HCT116 (cell line): Measurements from ENCODE around the gene RAB21. TPM values are rescaled to one million over a fixed set of nuclear protein-coding genes. Genes with fewer than 3 reads are reported as not detected.

ENCODE experiments used
- ATAC-seq: fragments of 200-7000 bp; cut with Tn5 transposase; 2 replicates; pipeline ENCODE4 v1.9.1; 2020; ENCODE audit warnings: mild to moderate bottlenecking, moderate library complexity
- BruUV-seq: library from RNA; stranded (reverse); fragments of 400-500 nt; replicated peaks from 2 replicates; lab custom pipeline; 2021; lab: Mats Ljungman, UMichigan
- CTCF ChIA-PET: fragments of 300-600 bp; sonication (Branson Sonifier 250); formaldehyde crosslinking; loops from one replicate; lab custom pipeline; 2021; ENCODE audit warnings: antibody characterized with exemption; lab: Charles Lee
- POLR2A ChIA-PET: fragments of 300-600, 350-600 bp; sonication (Branson Sonifier 250); formaldehyde crosslinking; loops from one replicate; lab custom pipeline; 2021; ENCODE audit warnings: antibody characterized with exemption; lab: Charles Lee
- RAD21 ChIA-PET, 2 experiments: fragments of 300-600 bp; sonication (Branson Sonifier 250); formaldehyde crosslinking; loops; one replicate each; lab custom pipeline; 2023; ENCODE audit warnings: low total read pairs in 2 of 2; ENCODE audit not compliant: uncharacterized antibody in 2 of 2, unreplicated experiment in 2 of 2, low non-redundant PET in 1 of 2; lab: Charles Lee
- DNase-seq: peaks from one replicate; pipeline ENCODE4 v3.0.0-alpha.2; 2010; ENCODE audit warnings: low read depth, low spot score
- H2AFZ ChIP-seq: fragments of 200-600 bp; shearing (Covaris generic), sonication (generic); 2 replicates; pipeline ENCODE4 v1.6.1; 2017; ENCODE audit warnings: low read depth, mixed run types, mixed read lengths, antibody characterized with exemption, low read length; ENCODE audit not compliant: poor library complexity, severe bottlenecking
- H3K27ac ChIP-seq: 2 replicates; pipeline ENCODE4 v1.5.1; 2012; ENCODE audit warnings: low read depth, low read length
- H3K27me3 ChIP-seq: fragments of 200-600 bp; sonication (generic); 2 replicates; pipeline ENCODE4 v1.6.1; 2016; ENCODE audit warnings: mixed run types, low read length, mixed read lengths; ENCODE audit not compliant: insufficient read depth
- H3K36me3 ChIP-seq, 2 experiments: fragments of 200-500 bp in 1 of 2; fragments of 200-600 bp in 1 of 2; sonication (Bioruptor generic) in 1 of 2; sonication (generic) in 1 of 2; 2 replicates each; pipeline versions ENCODE4 v1.5.1 to v1.6.1; 2014 to 2016; ENCODE audit warnings: low read length in 2 of 2, inconsistent platforms in 1 of 2, mixed read lengths in 1 of 2, mixed run types in 1 of 2; ENCODE audit not compliant: insufficient read depth in 2 of 2, control insufficient read depth in 1 of 2
- H3K4me1 ChIP-seq, 2 experiments: fragments of 200-600 bp in 1 of 2; sonication (generic) in 1 of 2; 2 replicates each; pipeline versions ENCODE4 v1.5.1 to v1.6.1; 2012 to 2017; ENCODE audit warnings: low read length in 2 of 2, inconsistent platforms in 1 of 2, mild to moderate bottlenecking in 1 of 2, mixed read lengths in 1 of 2, mixed run types in 1 of 2, moderate library complexity in 1 of 2; ENCODE audit not compliant: insufficient read depth in 2 of 2, control insufficient read depth in 1 of 2
- H3K4me2 ChIP-seq: fragments of 200-600 bp; sonication (generic); 2 replicates; pipeline ENCODE4 v1.6.1; 2017; ENCODE audit warnings: mixed run types, low read length, mixed read lengths
- H3K4me3 ChIP-seq, 2 experiments: fragments of 200-600 bp in 1 of 2; sonication (generic) in 1 of 2; replicated peaks in 1 of 2; 2 replicates each; pipeline ENCODE4 v1.5.1; 2011 to 2016; ENCODE audit warnings: low read length in 2 of 2, control low read depth in 1 of 2, low read depth in 1 of 2, mild to moderate bottlenecking in 1 of 2, mixed read lengths in 1 of 2, mixed run types in 1 of 2
- H3K79me2 ChIP-seq: fragments of 200-600 bp; sonication (generic); 2 replicates; pipeline ENCODE4 v1.6.1; 2017; ENCODE audit warnings: mild to moderate bottlenecking, mixed run types, low read length, moderate library complexity, mixed read lengths; ENCODE audit not compliant: insufficient read depth
- H3K9ac ChIP-seq: fragments of 200-600 bp; sonication (generic); 2 replicates; pipeline ENCODE4 v1.6.1; 2016; ENCODE audit warnings: low read length, mixed read lengths
- H3K9me2 ChIP-seq: fragments of 200-600 bp; sonication (generic), shearing (Covaris generic); 2 replicates; pipeline ENCODE4 v1.6.1; 2017; ENCODE audit warnings: mixed run types, mild to moderate bottlenecking, moderate library complexity; ENCODE audit not compliant: insufficient read depth
- H3K9me3 ChIP-seq, 2 experiments: fragments of 200-500 bp in 1 of 2; fragments of 200-600 bp in 1 of 2; sonication (Bioruptor generic) in 1 of 2; sonication (generic) in 1 of 2; 2 replicates each; pipeline ENCODE4 v1.6.1; 2014 to 2017; ENCODE audit warnings: low read length in 2 of 2, mixed read lengths in 2 of 2, inconsistent platforms in 1 of 2, low read depth in 1 of 2, mild to moderate bottlenecking in 1 of 2, mixed run types in 1 of 2, moderate library complexity in 1 of 2; ENCODE audit not compliant: control insufficient read depth in 1 of 2, insufficient read depth in 1 of 2
- H4K20me1 ChIP-seq: fragments of 200-600 bp; sonication (generic), shearing (Covaris generic); 2 replicates; pipeline ENCODE4 v1.6.1; 2017; ENCODE audit warnings: mixed run types, mild to moderate bottlenecking, moderate library complexity; ENCODE audit not compliant: insufficient read depth
- ATF3 ChIP-seq: IDR thresholded peaks from 2 replicates; pipeline ENCODE4 v1.6.1; 2012
- CEBPB ChIP-seq: IDR thresholded peaks from 2 replicates; pipeline ENCODE4 v1.6.1; 2012; ENCODE audit warnings: low read depth
- CTCF ChIP-seq, 3 experiments: fragments of 200-600 bp in 1 of 3; sonication (generic) in 1 of 3; IDR thresholded peaks in 2 of 3; conservative IDR thresholded peaks in 1 of 3; 2 replicates each; pipeline ENCODE4 v1.5.1; 2012 to 2017; ENCODE audit warnings: low read depth in 2 of 3, low read length in 2 of 3, antibody characterized with exemption in 1 of 3, borderline replicate concordance in 1 of 3, control low read depth in 1 of 3, mild to moderate bottlenecking in 1 of 3, mixed read lengths in 1 of 3, mixed run types in 1 of 3, moderate library complexity in 1 of 3; ENCODE audit not compliant: insufficient read depth in 1 of 3
- ELF1 ChIP-seq: IDR thresholded peaks from 2 replicates; pipeline ENCODE4 v1.6.1; 2012; ENCODE audit warnings: low read depth, borderline replicate concordance
- JUND ChIP-seq: IDR thresholded peaks from 2 replicates; pipeline ENCODE4 v1.6.1; 2012
- YY1 ChIP-seq: IDR thresholded peaks from 2 replicates; pipeline ENCODE4 v1.6.1; 2011; ENCODE audit warnings: low read length, low read depth, moderate library complexity, mild to moderate bottlenecking; ENCODE audit not compliant: insufficient replicate concordance; ENCODE audit errors: extremely low read depth
- ZNF274 ChIP-seq: fragments of 200-500 bp; sonication (Bioruptor generic); IDR thresholded peaks from 2 replicates; pipeline ENCODE4 v1.6.1; 2014; ENCODE audit warnings: mild to moderate bottlenecking, low read depth, low read length, inconsistent platforms
- intact Hi-C: fragments of 100-400 bp; cut with micrococcal nuclease; formaldehyde crosslinking; loops from 2 replicates; pipeline ENCODE4 v1.10.0; 2022
- total RNA-seq: library from RNA; stranded (reverse); gene quantifications from one replicate; pipeline ENCODE4 v1.2.1, GENCODE V29; 2021; ENCODE audit not compliant: unreplicated experiment

Gene RAB21
- total RNA-seq, 1 experiment from 2014 or later = 57.1 TPM

- Histone ChIP-seq H3K27me3 (no peaks in the 10 kb centered on the region), H3K9me3 (no peaks in the 10 kb centered on the region), H3K79me2 (peaks cover 96% of the 10 kb centered on the region), H3K9ac (no peak overlapping the region), H3K4me1 (no peaks in the 10 kb centered on the region), H3K36me3 (no peaks in the 10 kb centered on the region), H2AFZ (no peak overlapping the region), H3K9me2 (no peaks in the 10 kb centered on the region), H3K4me2 (no peak overlapping the region), H3K4me3 (no peak overlapping the region), H3K27ac (no peak overlapping the region), H4K20me1 (peaks cover 4% of the 10 kb centered on the region; the same call in 1 of the 2 replicates)
- CTCF ChIA-PET = no interaction called here
- RAD21 ChIA-PET = no interaction called here
- TF ChIP-seq ELF1 = no peak
- no peak for TF ChIP-seq JUND
- TF ChIP-seq ZNF274 = no peak
- no peak for TF ChIP-seq YY1
- no peak for TF ChIP-seq CTCF (IDR thresholded peaks at IDR 0.05 in 2 of 3, conservative IDR thresholded peaks at IDR 0.05 in 1 of 3; ENCODE audit: borderline replicate concordance in 1 of 3, insufficient read depth in 1 of 3, low read depth in 2 of 3, low read length in 2 of 3)
- no peak for TF ChIP-seq ATF3
- TF ChIP-seq CEBPB = no peak
- intact Hi-C loops = no loop called here
- no peak for DNase-seq
- BruUV-seq = no TSS peak
- no peak for ATAC-seq
- POLR2A ChIA-PET = no interaction called here
These were observed 93.5 kb downstream of the RAB21 start for GRCh38 chr12:71848212-71848611.
